H1 (cell line): Measurements from ENCODE around the gene PRRT1B. TPM values are rescaled to one million over a fixed set of nuclear protein-coding genes. Genes with fewer than 3 reads are reported as not detected.

Experiments used
- CBX5 ChIP-seq: fragments of 300-800, 300-1000 bp; sonication (generic); IDR thresholded peaks from 2 replicates; pipeline ENCODE4 v1.7.1; 2016; ENCODE audit warnings: antibody characterized with exemption, low read length, low read depth
- HDAC6 ChIP-seq: IDR thresholded peaks from one replicate; pipeline ENCODE4 v1.7.1; 2012; ENCODE audit warnings: low read depth, mild to moderate bottlenecking, inconsistent platforms, low read length, moderate library complexity
- KDM5A ChIP-seq: fragments of 200-600 bp; IDR thresholded peaks from 2 replicates; pipeline ENCODE4 v1.7.1; 2012; ENCODE audit warnings: mild to moderate bottlenecking, low read length, inconsistent platforms, mixed read lengths
- SAP30 ChIP-seq: fragments of 300-600 bp; sonication (generic); IDR thresholded peaks from 2 replicates; pipeline ENCODE4 v1.7.1; 2012; ENCODE audit warnings: low read length, moderate library complexity, mild to moderate bottlenecking, inconsistent platforms; ENCODE audit not compliant: insufficient read depth, insufficient replicate concordance
- TBP ChIP-seq: IDR thresholded peaks from 2 replicates; pipeline ENCODE4 v1.6.1; 2011; ENCODE audit warnings: low read depth, low read length, improper control_type of control experiment
- TCF12 ChIP-seq: IDR thresholded peaks from 2 replicates; pipeline ENCODE4 v1.6.1; 2011; ENCODE audit warnings: low read depth, mild to moderate bottlenecking, low read length
- polyA plus RNA-seq, 7 experiments: library from polyadenylated mRNA; depleted of rRNA in 3 of 7; stranded (reverse) in 5 of 7; unstranded in 2 of 7; fragments of >200 nt in 5 of 7; fragments of 200-250 nt in 2 of 7; gene quantifications; 1 replicate in 5 of 7; 2 replicates in 1 of 7; 4 replicates in 1 of 7; pipeline versions ENCODE4 v1.2.1 to v1.2.3, GENCODE V29; 2011 to 2013; ENCODE audit warnings: missing spikeins in 2 of 7, mixed read lengths in 2 of 7
- total RNA-seq: library from RNA; stranded (reverse); fragmentation: NEBNext Ultra II Directional; extraction: Animal tissue kit (Norgen Biotek cat#: 25700); gene quantifications from 2 replicates; pipeline ENCODE4 v1.2.1, GENCODE V29; 2021
- TF ChIP-seq, protein P1 (sequence below): IDR thresholded peaks from 2 replicates; pipeline ENCODE4 v1.6.1; 2012; ENCODE audit warnings: low read length, inconsistent platforms

Gene PRRT1B
- total and polyA plus RNA-seq, 2 of the 8 experiments (the other 6 are each of a cell fraction or from before 2014, with no cell fraction given): 0.30 to 1.2 TPM

DNA sequence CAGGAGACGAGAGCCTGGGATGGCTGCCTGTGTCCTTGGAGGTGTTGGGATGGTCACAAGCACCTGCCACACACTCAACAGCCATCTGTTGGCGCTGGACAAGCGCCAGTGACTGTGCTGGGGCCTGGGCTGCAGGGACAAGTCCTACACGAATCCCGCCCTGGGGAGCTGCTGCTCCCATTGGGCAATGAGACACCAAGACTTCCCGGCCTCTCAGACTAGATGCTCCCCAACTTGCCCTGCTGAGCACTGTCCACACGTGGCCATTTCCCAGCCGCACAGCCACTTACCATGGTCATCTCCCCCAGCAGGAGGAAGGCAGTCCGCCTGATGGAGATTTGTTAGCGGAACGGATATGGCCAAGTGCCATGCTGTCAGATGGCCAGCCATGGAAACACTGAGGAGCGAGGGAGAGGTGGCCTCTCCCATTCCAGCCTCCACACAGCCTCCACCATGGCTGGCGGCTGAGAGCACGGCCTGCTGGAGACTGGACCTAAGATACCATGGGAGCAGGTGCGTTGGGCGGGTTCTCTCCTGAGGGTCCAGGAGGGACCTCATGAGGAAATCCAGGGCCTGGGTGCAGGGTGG lies 43.9 kb downstream of the PRRT1B start (continued):
- TF ChIP-seq, protein P1, sequence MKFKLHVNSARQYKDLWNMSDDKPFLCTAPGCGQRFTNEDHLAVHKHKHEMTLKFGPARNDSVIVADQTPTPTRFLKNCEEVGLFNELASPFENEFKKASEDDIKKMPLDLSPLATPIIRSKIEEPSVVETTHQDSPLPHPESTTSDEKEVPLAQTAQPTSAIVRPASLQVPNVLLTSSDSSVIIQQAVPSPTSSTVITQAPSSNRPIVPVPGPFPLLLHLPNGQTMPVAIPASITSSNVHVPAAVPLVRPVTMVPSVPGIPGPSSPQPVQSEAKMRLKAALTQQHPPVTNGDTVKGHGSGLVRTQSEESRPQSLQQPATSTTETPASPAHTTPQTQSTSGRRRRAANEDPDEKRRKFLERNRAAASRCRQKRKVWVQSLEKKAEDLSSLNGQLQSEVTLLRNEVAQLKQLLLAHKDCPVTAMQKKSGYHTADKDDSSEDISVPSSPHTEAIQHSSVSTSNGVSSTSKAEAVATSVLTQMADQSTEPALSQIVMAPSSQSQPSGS: no peak
- TF ChIP-seq CBX5 (no peak), TBP (no peak), TCF12 (no peak), KDM5A (no peak), SAP30 (no peak), HDAC6 (no peak)
